ENCODE results near the gene GFRA4. TPM values are rescaled to one million over a fixed set of nuclear protein-coding genes. Genes with fewer than 3 reads are reported as not detected.
"Not testable (repeated sequence)": the region's sequence is repeated elsewhere in the genome, so short reads cannot be mapped to it uniquely, and the experiment has no call there.

GFRA4 gene
- total RNA-seq, 1 experiment from 2014 or later, result not detected

DNA sequence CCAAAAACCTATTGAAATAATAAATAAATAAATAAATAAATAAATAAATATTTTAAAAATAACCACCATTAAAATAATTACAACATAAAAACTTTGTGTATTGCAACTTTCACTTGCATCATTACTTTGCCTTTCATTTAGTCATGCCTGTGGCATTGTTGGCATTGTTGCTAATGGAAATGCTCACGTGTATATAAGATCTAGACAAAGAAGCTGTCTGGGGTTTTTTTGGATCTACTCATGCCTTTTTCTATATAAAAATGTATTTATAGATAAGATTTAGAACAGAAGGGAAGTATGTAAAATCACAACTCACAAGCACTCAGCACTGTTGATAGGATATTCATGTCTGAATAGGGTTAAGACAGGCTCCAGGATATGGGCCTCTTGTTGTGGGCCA lies 27.9 kb downstream of the GFRA4 start:
- in situ Hi-C loops (cut with HindIII; ENCODE audit: low sequenced_read_pairs), result loop anchor here (10.0 kb wide), 1 partner anchor 61 kb away; no protein-coding TSS in a partner anchor
- DNase-seq (ENCODE audit: low spot score), result no peak

DNA sequence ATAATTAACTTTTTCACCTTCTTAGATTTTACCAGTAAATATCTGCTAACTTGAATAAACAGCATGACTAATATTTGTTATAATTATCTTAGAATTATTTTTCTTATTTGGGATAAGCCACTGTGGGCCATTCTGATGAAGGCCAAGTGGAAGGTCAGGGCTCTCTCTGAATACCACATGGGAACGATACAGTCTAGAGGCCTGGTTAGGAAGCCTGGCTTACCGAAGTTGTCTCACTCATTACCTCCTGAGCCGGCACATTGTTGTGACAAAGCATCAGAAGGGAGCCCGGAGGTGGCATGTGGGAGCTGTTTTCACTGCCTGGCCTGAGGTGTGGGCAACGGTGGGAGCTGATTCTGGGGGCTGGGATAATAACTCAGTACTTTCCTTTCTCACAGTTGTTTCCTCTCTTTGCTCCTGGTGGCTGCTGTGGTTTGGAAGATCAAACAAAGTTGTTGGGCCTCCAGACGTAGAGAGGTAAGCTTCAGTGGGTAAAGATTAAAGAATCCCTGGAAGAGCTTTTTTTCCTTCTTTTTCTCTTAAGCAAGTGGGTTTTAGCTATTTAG lies 29.2 kb downstream of the GFRA4 start:
- no peak for DNase-seq (ENCODE audit: low spot score)
- in situ Hi-C loops (cut with HindIII; ENCODE audit: low sequenced_read_pairs), result loop anchor here (10.0 kb wide), 1 partner anchor 59 kb away; no protein-coding TSS in a partner anchor

DNA sequence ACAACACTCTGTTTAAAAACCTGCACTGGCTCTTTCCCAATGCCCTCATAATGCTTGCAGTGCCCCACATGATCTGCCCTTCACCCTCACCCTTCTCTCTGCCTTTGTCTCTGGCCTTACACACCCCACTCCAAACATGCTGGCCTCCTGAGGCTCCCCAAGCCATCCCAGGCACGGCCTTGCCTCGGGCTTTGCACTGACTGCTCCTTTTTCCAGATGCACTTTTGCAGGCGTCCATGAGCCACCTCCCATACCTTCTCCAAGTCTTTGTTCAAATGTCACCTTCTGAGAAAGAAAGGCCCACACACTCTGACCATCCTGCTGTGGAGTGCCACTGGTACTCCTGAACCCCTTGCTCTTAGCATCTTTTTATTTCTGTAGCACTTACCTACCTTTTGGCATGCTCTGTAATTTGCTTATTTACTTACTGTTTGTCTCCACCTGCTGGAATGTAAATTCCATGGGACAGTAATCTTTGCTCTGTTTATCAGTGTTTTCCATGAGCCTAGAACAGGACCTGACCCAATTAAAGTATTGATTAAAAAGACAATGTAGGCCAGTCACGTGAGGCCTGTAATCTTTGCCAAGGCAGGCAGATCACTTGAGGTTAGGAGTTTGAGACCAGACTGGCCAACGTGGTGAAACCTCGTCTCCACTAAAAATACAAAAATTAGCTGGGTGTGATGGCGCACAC lies 30.7 kb downstream of the GFRA4 start:
- no peak for DNase-seq (ENCODE audit: low spot score)
- in situ Hi-C loops (cut with HindIII; ENCODE audit: low sequenced_read_pairs), result loop anchor here (10.0 kb wide), 1 partner anchor 58 kb away; no protein-coding TSS in a partner anchor

DNA sequence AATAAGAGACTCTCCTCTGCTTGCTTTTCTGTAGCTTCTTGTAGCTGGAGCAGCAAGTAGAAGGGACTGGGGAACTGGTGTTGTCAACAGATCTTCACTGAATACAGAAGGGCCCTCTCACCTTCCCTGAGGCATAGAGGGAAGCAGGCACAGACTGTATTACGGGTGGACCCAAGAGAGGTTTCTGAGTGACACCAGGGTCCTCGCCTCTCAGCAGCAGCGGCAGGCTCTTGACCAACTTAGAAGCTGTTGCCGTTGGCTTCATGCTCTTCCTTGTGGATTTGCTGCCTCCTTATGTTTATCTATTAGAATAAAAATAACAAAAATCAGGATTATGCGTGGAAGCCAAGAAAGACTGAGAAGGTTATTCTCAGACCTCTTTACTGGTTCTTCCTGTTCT lies 31.7 kb downstream of the GFRA4 start:
- in situ Hi-C loops (cut with HindIII; ENCODE audit: low sequenced_read_pairs), result loop anchor here (10.0 kb wide), 1 partner anchor 57 kb away; no protein-coding TSS in a partner anchor
- DNase-seq (ENCODE audit: low spot score), result no peak

DNA sequence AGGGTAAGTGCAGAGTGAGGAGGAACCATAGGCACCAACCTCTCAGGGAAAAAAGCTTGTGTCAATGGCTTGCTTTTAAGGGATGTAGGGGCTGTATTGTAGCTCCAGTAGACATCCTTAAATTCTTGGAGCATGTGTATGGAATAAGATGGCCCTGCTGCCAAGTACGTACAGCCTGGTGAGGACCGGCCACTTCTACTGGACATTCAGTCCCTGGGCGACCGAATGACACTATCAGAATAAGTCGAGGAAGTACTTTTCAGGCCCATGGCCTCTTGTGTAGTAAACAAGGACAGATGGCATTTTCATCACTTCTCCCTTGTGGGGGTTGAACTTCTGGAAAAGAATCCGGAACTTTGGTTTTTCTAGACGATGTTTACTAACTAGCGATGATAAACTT lies 32.8 kb downstream of the GFRA4 start:
- no peak for DNase-seq (ENCODE audit: low spot score)
- in situ Hi-C loops (cut with HindIII; ENCODE audit: low sequenced_read_pairs), result loop anchor here (10.0 kb wide), 1 partner anchor 56 kb away; no protein-coding TSS in a partner anchor

DNA sequence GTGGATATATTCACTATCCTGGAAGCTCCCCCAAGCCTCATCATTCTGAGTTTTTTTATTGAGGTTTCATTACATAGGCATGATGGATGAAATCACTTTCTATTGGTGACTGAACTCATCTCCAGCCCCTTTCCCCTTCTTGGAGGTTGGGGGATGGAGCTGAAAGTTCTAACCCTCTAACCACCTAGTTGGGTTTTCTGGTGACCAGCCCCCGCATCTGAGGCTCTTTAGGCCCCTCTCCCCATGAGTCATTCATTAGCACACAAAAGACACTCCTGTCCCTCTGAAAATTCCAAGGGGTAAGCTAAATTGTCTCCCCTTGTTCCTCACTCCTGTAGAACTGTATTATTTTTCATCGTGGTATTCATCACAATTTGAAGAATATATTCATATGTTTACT lies 33.3 kb downstream of the GFRA4 start:
- no peak for DNase-seq (ENCODE audit: low spot score)
- in situ Hi-C loops (cut with HindIII; ENCODE audit: low sequenced_read_pairs), result loop anchor here (10.0 kb wide), 1 partner anchor 55 kb away; no protein-coding TSS in a partner anchor

DNA sequence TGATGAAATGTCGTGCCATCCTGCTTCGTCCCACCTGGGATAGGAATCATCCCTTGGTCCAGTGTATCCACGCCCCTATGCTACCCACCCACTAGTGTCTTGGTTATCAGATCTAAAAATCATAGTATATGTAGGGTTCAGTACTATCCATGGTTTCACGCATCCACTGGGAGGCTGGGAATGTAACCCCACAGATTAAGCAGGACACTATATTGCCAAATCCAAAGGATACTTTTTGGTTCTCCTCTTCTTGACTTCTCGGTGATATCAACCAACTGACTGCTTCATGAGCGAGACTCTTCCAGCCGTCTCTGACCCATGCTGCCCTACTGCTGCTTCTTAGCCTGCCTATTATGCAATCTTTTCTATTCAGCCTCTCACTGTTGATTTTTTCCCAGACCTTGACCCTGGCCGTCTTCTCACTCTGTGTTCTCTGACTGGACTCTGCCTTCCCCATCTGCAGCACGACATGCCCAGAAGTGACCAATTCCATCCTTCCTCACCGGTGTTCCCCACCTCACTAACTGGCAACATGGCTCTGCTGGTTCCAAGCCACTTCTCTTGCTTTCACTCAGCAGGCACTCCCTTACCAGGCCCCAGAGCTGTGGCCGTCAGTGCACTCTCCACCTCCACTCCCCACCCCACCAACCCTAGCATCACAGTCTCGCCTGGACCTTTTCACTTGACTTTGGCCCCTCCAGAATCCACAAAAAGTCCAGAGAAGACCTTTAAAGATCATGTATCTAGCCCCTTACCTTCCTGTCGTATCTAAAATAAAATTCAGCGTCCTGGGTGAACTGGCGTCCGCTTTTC lies 34.5 kb downstream of the GFRA4 start:
- in situ Hi-C loops (cut with HindIII; ENCODE audit: low sequenced_read_pairs), result no loop called here
- DNase-seq (ENCODE audit: low spot score), result no peak

DNA sequence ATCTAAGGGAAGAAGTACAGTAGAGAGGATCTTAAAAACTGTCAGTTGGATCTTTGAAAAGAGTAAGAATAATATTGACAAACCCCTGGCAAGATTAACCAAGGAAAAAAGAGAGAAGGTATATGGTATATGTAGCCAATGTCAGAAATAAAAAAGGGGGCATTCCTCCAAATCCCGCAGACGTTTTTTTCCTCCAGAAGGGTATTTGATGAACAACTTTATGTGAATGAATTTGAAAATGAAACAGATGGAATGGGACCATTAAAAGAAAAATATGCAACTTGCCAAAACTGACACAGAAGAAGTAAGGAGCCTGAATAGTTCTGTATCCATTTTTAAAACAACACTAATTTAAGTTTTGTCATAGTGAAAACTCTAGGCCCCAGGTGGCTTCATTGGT lies 35.7 kb downstream of the GFRA4 start:
- in situ Hi-C loops (cut with HindIII; ENCODE audit: low sequenced_read_pairs), result no loop called here
- no peak for DNase-seq (ENCODE audit: low spot score)

DNA sequence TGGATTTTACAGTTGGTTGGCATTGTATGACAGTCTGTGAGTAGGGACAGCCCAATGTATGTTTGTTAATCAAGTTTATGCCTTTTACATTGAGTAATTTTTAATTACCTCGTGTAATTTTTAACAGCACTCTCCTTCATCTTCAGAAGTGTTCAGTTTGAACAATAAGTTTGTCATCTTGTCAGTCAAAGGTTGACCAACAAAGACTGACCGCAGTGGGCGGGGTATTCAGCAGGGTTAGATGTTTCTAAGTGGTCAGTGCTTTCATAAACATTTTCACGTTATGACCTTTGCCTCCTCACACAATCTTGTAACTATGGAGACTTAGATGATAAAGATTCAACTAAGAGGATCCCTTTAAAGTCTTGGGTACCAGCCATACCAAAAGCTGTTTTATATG lies 40.8 kb downstream of the GFRA4 start:
- in situ Hi-C loops (cut with HindIII; ENCODE audit: low sequenced_read_pairs), result no loop called here
- DNase-seq (ENCODE audit: low spot score), result no peak

DNA sequence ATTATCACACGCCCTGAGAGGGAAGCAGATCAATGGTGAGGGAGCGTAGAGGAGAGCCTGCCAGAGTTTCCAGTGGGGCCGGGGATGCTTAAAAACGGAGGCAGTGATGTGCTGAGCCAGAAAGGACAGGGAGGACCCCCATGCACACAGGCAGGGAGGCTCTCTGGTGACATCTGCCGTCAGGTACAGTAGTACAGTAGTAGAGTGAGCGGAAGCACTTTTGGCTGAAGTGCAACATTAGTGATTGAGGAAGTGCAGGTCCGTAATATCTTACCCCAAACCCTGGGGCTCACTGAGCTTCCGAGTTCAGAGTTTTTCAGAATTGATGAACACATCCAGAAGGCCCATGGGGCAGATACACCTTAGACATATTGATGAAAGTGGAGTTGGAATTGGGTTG lies 42.1 kb downstream of the GFRA4 start:
- in situ Hi-C loops (cut with HindIII; ENCODE audit: low sequenced_read_pairs), result no loop called here
- no peak for DNase-seq (ENCODE audit: low spot score)

DNA sequence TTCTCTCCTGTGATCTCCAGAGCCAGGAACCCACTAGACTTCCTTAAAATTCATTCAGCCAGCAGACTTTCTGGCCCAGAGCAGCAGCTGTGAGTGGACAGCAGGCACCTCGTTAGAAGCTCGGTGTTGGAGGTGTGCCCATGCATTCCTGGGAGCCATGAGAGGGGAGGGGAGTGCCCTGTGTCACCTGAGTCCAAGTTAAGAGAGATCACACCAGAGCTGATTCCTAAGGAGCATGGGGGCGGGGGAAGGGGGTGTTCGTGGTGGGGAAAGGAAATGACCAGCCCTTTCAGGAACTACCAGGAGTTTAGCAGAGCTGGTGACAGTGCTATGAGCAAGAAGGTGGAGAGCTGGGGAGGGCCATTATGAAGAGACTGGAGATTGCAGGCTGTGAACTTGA lies 46.9 kb downstream of the GFRA4 start:
- DNase-seq (ENCODE audit: low spot score), result peak; percentile 36

DNA sequence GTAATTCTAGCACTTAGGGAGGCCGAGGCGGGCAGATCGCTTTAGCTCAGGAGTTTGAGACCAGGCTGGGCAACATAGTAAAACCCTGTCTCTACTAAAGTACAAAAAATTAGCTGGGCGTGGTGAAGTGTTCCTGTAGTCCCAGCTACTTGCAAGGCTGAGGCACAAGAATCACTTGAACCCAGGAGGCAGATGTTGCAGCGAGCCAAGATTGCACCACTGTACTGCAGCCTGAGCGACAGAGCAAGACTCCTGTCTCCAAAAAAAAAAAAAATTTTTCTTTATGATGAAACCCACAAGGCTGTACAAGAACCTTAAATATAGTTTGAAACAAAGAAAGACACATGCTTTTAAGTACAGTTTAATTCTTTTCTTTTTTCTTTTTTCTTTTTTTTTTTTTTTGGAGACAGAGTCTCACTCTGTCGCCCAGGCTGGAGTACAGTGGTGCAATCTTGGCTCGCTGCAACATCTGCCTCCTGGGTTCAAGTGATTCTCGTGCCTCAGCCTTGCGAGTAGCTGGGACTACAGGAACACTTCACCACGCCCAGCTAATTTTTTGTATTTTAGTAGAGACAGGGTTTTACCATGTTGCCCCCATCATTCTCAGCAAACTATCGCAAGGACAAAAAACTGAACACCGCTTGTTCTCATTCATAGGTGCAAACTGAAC lies 47.9 kb downstream of the GFRA4 start:
- in situ Hi-C loops (cut with HindIII; ENCODE audit: low sequenced_read_pairs); DNase-seq (ENCODE audit: low spot score): not testable (repeated sequence)

More for the DNA sequence above, 46.9 kb downstream of the GFRA4 start:
- in situ Hi-C loops (cut with HindIII; ENCODE audit: low sequenced_read_pairs), result no loop called here

DNA sequence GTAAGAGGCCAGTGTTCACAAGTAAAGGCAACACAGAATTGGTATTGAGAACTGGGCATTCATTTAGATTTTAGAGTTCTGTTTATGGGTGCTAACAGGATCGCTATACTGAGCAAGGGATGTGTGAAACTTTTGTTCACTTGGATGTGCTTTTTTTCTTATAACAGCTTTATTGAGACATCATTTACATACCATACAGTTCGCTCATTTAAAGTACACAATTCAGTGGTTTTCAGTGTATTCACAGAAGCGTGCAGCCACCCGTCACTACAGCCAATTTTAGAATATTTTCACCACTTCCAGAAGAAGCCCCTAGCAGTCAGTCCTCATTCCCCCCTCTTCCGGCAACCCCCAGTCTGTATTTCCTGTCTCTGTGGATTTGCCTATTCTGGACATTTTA lies 48.7 kb downstream of the GFRA4 start:
- no peak for DNase-seq (ENCODE audit: low spot score)
- in situ Hi-C loops (cut with HindIII; ENCODE audit: low sequenced_read_pairs), result no loop called here

DNA sequence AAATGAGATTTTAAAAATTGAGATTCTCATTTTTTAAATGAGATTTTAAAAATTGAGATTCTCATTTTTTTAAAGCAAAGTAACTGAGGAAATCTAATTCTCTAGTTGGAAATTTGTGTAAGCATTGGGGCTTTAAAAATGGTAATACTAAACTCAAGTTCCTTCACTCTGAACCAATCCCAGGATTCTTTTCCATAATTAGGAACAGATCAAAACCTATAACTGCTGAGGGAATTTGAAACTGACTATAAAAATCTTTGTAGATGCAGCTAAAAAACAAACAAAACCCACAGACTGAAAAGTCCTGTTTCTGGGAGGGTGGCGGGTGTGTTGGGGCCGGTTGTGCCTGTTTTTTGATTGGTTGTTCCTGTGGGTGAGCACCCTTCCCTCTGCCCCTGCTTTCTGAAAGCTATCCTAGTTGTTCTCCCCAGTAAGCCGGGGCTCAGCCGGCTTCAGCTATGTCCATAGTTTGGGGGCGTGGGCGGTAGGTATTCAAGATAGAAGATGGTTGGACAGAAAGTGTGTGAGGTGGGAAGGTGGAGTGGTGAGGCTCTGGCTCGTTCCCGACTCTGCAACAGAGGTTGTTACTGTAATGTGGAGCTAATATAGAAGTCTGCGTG lies 49.3 kb downstream of the GFRA4 start:
- DNase-seq (ENCODE audit: low spot score), result no peak
- in situ Hi-C loops (cut with HindIII; ENCODE audit: low sequenced_read_pairs), result no loop called here

DNA sequence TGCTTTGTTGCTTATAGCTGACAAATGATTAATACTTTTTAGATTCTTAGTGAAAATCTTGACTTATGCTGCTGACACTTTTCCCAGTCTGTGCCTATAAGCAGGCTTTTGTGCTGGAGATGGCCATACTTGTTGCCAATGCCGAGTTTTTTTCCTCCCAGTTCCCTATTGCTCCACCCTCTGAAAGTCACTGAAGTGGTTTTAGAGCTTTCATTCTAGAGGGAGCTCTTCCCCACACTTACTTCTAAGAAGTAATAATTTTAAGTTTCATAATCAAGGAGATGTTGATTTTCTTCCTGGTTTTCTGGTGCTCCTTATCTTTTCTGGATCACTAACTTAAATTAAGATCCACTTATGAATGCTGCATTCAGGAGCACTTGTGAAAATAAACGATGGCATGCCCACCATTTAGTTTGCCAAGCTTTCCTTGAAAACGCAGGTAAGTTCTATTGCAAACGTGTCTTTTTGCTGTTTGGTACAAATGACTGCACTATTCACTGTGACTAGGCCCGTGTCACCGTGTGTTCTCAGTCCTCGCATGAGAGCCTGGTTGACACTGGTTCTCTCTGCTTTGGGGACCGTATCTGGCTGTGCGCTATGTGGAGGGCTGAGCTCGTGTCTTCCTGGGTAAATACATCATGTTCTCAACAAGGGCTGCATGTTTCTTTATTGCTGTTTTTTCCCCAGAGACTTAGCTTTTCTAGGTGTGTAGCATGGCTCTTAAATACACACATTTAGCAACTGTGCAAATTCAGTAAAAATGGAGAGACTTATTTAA lies 50.2 kb downstream of the GFRA4 start:
- in situ Hi-C loops (cut with HindIII; ENCODE audit: low sequenced_read_pairs), result no loop called here
- DNase-seq (ENCODE audit: low spot score), result no peak

DNA sequence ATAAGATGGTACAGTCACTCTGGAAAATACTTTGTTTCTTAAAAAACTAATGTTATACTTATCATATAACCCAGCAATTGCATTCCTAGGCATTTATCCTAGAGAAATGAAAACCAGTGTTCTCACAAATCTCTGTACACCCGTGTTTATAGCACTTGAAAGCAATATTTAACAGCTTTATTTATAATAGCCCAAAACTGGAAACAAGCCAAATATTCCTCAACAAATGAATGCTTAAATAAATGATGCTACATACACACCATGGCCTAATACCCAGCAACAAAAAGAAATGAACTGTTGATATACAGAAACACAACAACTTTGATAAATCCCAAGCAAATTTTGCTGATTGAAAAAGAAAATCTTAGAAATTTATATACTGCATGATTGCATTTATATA lies 51.3 kb downstream of the GFRA4 start:
- DNase-seq (ENCODE audit: low spot score), result no peak
- in situ Hi-C loops (cut with HindIII; ENCODE audit: low sequenced_read_pairs), result no loop called here

Measured in G401 (cell line).